ENCODE data around the gene ERG.

The ERG gene

DNA sequence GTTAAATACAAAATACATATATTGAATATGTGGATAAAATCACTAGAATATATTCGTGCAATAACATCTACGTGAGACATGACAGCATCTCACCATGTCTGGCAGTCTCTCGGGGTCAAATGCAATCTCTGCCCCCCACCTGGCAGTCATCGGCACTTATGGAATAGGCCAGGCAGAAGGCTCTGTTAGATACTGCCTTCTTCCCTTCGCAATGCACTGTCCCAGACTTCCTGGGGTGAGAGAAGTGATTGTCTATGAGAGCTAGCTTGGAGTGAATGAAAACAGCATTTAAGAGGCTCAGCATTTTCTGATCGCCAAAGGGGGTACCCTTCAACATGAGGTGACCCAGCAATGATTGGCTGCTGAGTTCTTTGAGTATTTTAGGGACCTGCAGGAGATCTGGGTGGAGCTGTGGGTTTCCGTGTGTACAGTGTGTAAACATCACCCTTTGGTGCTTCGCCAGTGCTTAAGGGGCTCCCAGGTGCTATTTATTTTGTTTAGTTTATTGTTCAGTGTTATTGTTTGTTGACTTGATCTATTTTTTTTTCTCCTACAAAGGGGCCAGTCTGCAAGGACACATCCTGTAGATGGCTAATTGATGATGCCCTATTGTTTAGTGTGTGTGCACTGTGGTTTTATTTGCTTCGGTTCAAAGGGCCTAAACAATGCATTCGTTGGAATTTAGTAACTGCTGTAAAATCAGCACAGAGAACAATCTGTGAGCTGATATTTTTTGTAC is 10.2 kb downstream of the ERG start:
- Histone ChIP-seq H3K4me2 (ENCODE audit: low read depth, low read length, poor library complexity, severe bottlenecking) (peak overlapping the region; percentile 91), H3K9me2 (replicated peaks; ENCODE audit: low read depth, low read length) (no peaks in the 10 kb centered on the region), H3K27me3 (ENCODE audit: insufficient read depth, low read length, poor library complexity, severe bottlenecking) (no peaks in the 10 kb centered on the region), H3K4me1 (ENCODE audit: insufficient read depth, low read length, poor library complexity, severe bottlenecking) (peaks cover 81% of the 10 kb centered on the region), H3K4me3 (ENCODE audit: low read length, poor library complexity, severe bottlenecking) (peak overlapping the region; percentile 96), H4K20me1 (ENCODE audit: insufficient read depth, low read length, poor library complexity, severe bottlenecking) (peaks cover 76% of the 10 kb centered on the region), H3K36me3 (ENCODE audit: insufficient read depth, low read length) (peaks cover 52% of the 10 kb centered on the region), H2AFZ (ENCODE audit: low read length) (no peak overlapping the region), H3K9me3 (ENCODE audit: insufficient read depth, low read depth, low read length) (no peaks in the 10 kb centered on the region), H3K9ac (ENCODE audit: low read depth, low read length, poor library complexity, severe bottlenecking) (peak overlapping the region; percentile 100), H3K79me2 (ENCODE audit: insufficient read depth, low read length) (peaks cover 100% of the 10 kb centered on the region), H3F3A (ENCODE audit: low read depth) (no peaks in the 10 kb centered on the region)
- no peak for TF ChIP-seq EZH2phosphoT487 (IDR thresholded peaks at IDR 0.05; ENCODE audit: borderline replicate concordance)
- TF ChIP-seq, protein P1, sequence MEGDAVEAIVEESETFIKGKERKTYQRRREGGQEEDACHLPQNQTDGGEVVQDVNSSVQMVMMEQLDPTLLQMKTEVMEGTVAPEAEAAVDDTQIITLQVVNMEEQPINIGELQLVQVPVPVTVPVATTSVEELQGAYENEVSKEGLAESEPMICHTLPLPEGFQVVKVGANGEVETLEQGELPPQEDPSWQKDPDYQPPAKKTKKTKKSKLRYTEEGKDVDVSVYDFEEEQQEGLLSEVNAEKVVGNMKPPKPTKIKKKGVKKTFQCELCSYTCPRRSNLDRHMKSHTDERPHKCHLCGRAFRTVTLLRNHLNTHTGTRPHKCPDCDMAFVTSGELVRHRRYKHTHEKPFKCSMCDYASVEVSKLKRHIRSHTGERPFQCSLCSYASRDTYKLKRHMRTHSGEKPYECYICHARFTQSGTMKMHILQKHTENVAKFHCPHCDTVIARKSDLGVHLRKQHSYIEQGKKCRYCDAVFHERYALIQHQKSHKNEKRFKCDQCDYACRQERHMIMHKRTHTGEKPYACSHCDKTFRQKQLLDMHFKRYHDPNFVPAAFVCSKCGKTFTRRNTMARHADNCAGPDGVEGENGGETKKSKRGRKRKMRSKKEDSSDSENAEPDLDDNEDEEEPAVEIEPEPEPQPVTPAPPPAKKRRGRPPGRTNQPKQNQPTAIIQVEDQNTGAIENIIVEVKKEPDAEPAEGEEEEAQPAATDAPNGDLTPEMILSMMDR (conservative IDR thresholded peaks at IDR 0.05; ENCODE audit: low read length): no peak

DNA sequence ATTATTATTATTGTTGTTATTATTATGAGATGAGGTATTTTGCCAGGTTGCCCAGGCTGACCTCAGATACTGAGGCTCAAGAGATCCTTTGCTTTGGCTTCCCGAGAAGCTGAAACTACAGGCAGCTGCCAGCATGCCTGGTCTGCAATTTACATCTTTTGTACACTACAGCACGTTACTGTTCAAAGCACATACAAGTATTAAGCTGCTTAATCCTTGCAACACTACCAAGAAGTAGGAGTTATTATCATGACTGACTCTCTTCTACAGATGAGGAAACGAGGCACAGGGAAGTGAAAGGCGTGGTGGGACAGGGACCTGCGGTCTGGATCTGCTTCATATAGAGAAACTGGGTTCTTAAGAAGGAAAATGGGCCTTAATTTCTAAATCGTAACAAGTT is 11.6 kb downstream of the ERG start:
- peak overlapping the region; percentile 100 for H3K9ac ChIP-seq (ENCODE audit: low read depth, low read length, poor library complexity, severe bottlenecking)
- peaks cover 47% of the 10 kb centered on the region for H3K36me3 ChIP-seq (ENCODE audit: insufficient read depth, low read length)
- no peaks in the 10 kb centered on the region for H3F3A ChIP-seq (ENCODE audit: low read depth)
- H3K4me3 ChIP-seq (ENCODE audit: low read length, poor library complexity, severe bottlenecking): peak overlapping the region; percentile 46
- H3K27me3 ChIP-seq (ENCODE audit: insufficient read depth, low read length, poor library complexity, severe bottlenecking): no peaks in the 10 kb centered on the region
- H3K4me1 ChIP-seq (ENCODE audit: insufficient read depth, low read length, poor library complexity, severe bottlenecking): peaks cover 83% of the 10 kb centered on the region
- H3K9me3 ChIP-seq (ENCODE audit: insufficient read depth, low read depth, low read length): no peaks in the 10 kb centered on the region
- no peaks in the 10 kb centered on the region for H3K9me2 ChIP-seq (replicated peaks; ENCODE audit: low read depth, low read length)
- H3K4me2 ChIP-seq (ENCODE audit: low read depth, low read length, poor library complexity, severe bottlenecking): peak overlapping the region; percentile 42
- H3K79me2 ChIP-seq (ENCODE audit: insufficient read depth, low read length): peaks cover 100% of the 10 kb centered on the region
- no peak for TF ChIP-seq EZH2phosphoT487 (IDR thresholded peaks at IDR 0.05; ENCODE audit: borderline replicate concordance)
- TF ChIP-seq, protein P1 (conservative IDR thresholded peaks at IDR 0.05; ENCODE audit: low read length): no peak
- H4K20me1 ChIP-seq (ENCODE audit: insufficient read depth, low read length, poor library complexity, severe bottlenecking): peaks cover 90% of the 10 kb centered on the region
- H2AFZ ChIP-seq (ENCODE audit: low read length): no peak overlapping the region

- no peaks in the 10 kb centered on the region for H3K9me2 ChIP-seq (replicated peaks; ENCODE audit: low read depth, low read length)
- peaks cover 100% of the 10 kb centered on the region for H3K79me2 ChIP-seq (ENCODE audit: insufficient read depth, low read length)
- peaks cover 83% of the 10 kb centered on the region for H3K4me1 ChIP-seq (ENCODE audit: insufficient read depth, low read length, poor library complexity, severe bottlenecking)
These were observed 12.1 kb downstream of the ERG start for GRCh38 chr21:38486221-38486620.

More at GRCh38 chr21:38486221-38486620, 12.1 kb downstream of the ERG start:
- Histone ChIP-seq H3K4me3 (ENCODE audit: low read length, poor library complexity, severe bottlenecking) (no peak overlapping the region), H3K36me3 (ENCODE audit: insufficient read depth, low read length) (peaks cover 43% of the 10 kb centered on the region), H4K20me1 (ENCODE audit: insufficient read depth, low read length, poor library complexity, severe bottlenecking) (peaks cover 90% of the 10 kb centered on the region), H3K27me3 (ENCODE audit: insufficient read depth, low read length, poor library complexity, severe bottlenecking) (no peaks in the 10 kb centered on the region), H3K9me3 (ENCODE audit: insufficient read depth, low read depth, low read length) (no peaks in the 10 kb centered on the region), H3K4me2 (ENCODE audit: low read depth, low read length, poor library complexity, severe bottlenecking) (peak overlapping the region; percentile 42), H3F3A (ENCODE audit: low read depth) (no peaks in the 10 kb centered on the region), H3K9ac (ENCODE audit: low read depth, low read length, poor library complexity, severe bottlenecking) (peak overlapping the region; percentile 100), H2AFZ (ENCODE audit: low read length) (no peak overlapping the region)
- TF ChIP-seq EZH2phosphoT487 (IDR thresholded peaks at IDR 0.05; ENCODE audit: borderline replicate concordance): no peak
- TF ChIP-seq, protein P1 (conservative IDR thresholded peaks at IDR 0.05; ENCODE audit: low read length): no peak
